HG02981 (cell line): ENCODE data around the gene STK10.
A peak's percentile ranks its signal among the peaks of the same experiment; 100 is the strongest.
"Not testable (repeated sequence)": the region's sequence is repeated elsewhere in the genome, so short reads cannot be mapped to it uniquely, and the experiment has no call there.

Experiments used
- ATAC-seq: cut with Tn5 transposase; IDR thresholded peaks from one replicate; pipeline ENCODE4 v1.9.1; 2021; ENCODE audit warnings: mild to moderate bottlenecking, moderate library complexity; ENCODE audit not compliant: unreplicated experiment

Gene STK10

GRCh38 chr5:172029876-172030275 lies 158.1 kb downstream of the STK10 start:
- no peak for ATAC-seq

- no peak for ATAC-seq
Measured at GRCh38 chr5:172028167-172028566, 159.9 kb downstream of the STK10 start.

GRCh38 chr5:172020110-172020786 lies 167.8 kb downstream of the STK10 start:
- not testable (repeated sequence) for ATAC-seq

GRCh38 chr5:172015346-172015745 lies 172.7 kb downstream of the STK10 start:
- ATAC-seq, result no peak

GRCh38 chr5:172010278-172010677 lies 177.7 kb downstream of the STK10 start:
- ATAC-seq, result no peak

- no peak for ATAC-seq
Measured at GRCh38 chr5:172009536-172010270, 178.3 kb downstream of the STK10 start.

- ATAC-seq, result no peak
Measured at GRCh38 chr5:172008689-172009141, 179.3 kb downstream of the STK10 start.

- ATAC-seq, result no peak
Measured at GRCh38 chr5:172008111-172008455, 179.9 kb downstream of the STK10 start.

- no peak for ATAC-seq
Measured at GRCh38 chr5:172007175-172008110, 180.6 kb downstream of the STK10 start.

GRCh38 chr5:172006321-172007174 lies 181.5 kb downstream of the STK10 start, which contains the start of gene FBXW11:
Gene FBXW11, minus strand, starts transcription at chr5:172006638. Its CDS starts 136 bp downstream, at chr5:172006502.
- ATAC-seq, result peak; percentile 84

- ATAC-seq, result no peak
Measured at GRCh38 chr5:172005708-172006320, 182.2 kb downstream of the STK10 start.

GRCh38 chr5:172004824-172005237 lies 183.2 kb downstream of the STK10 start:
- no peak for ATAC-seq

GRCh38 chr5:172003746-172004145 lies 184.3 kb downstream of the STK10 start:
- ATAC-seq, result no peak

GRCh38 chr5:172002840-172003512 lies 185.0 kb downstream of the STK10 start:
- ATAC-seq, result no peak

GRCh38 chr5:172002310-172002709 lies 185.7 kb downstream of the STK10 start:
- ATAC-seq, result no peak

GRCh38 chr5:171999877-172000276 lies 188.1 kb downstream of the STK10 start:
- ATAC-seq, result peak; percentile 52

GRCh38 chr5:171999100-171999499 lies 188.9 kb downstream of the STK10 start:
- ATAC-seq, result no peak

GRCh38 chr5:171997011-171997410 lies 191.0 kb downstream of the STK10 start:
- ATAC-seq, result no peak

- ATAC-seq, result no peak
Measured at GRCh38 chr5:171992813-171993212, 195.2 kb downstream of the STK10 start.
